Liver (tissue), 9 donors: ENCODE measurements around the gene TOGARAM1. TPM values are rescaled to one million over a fixed set of nuclear protein-coding genes. Genes with fewer than 3 reads are reported as not detected.
"Not testable (repeated sequence)": the region's sequence is repeated elsewhere in the genome, so short reads cannot be mapped to it uniquely, and the experiment has no call there.

Experiments
- DNase-seq: peaks from one replicate; pipeline ENCODE4 v3.0.0-alpha.2; 2017; ENCODE audit warnings: low spot score
- H3K27ac ChIP-seq, 2 donors: one replicate each; pipeline ENCODE4 v1.7.0; 2013; ENCODE audit warnings: inconsistent platforms in 2 of 2, low read length in 2 of 2, control low read depth in 1 of 2, low read depth in 1 of 2, mild to moderate bottlenecking in 1 of 2
- H3K27me3 ChIP-seq, 4 donors: one replicate each; pipeline versions ENCODE4 v1.6.1 to v1.7.0; 2013; ENCODE audit warnings: low read length in 3 of 4, inconsistent platforms in 1 of 4, mild to moderate bottlenecking in 1 of 4, moderate library complexity in 1 of 4; ENCODE audit not compliant: control insufficient read depth in 4 of 4, insufficient read depth in 4 of 4
- H3K36me3 ChIP-seq, 4 donors: one replicate each; pipeline versions ENCODE4 v1.6.1 to v1.7.0; 2013; ENCODE audit warnings: low read length in 3 of 4, mild to moderate bottlenecking in 3 of 4, low read depth in 1 of 4, moderate library complexity in 1 of 4; ENCODE audit not compliant: control insufficient read depth in 4 of 4, insufficient read depth in 3 of 4
- H3K4me1 ChIP-seq, 4 donors: one replicate each; pipeline versions ENCODE4 v1.6.1 to v1.7.0; 2013; ENCODE audit warnings: low read length in 3 of 4, mild to moderate bottlenecking in 3 of 4, moderate library complexity in 1 of 4; ENCODE audit not compliant: control insufficient read depth in 4 of 4, insufficient read depth in 4 of 4
- H3K4me3 ChIP-seq, 3 donors: one replicate each; pipeline versions ENCODE4 v1.6.1 to v1.7.0; 2013; ENCODE audit warnings: low read length in 3 of 3, control low read depth in 1 of 3, low read depth in 1 of 3, mild to moderate bottlenecking in 1 of 3
- H3K9ac ChIP-seq, 2 donors: one replicate each; pipeline ENCODE4 v1.7.0; 2013; ENCODE audit warnings: low read length in 2 of 2, mild to moderate bottlenecking in 2 of 2, moderate library complexity in 2 of 2, control low read depth in 1 of 2, low read depth in 1 of 2
- H3K9me3 ChIP-seq, 4 donors: one replicate each; pipeline versions ENCODE4 v1.6.1 to v1.7.0; 2013; ENCODE audit warnings: low read length in 3 of 4; ENCODE audit not compliant: control insufficient read depth in 4 of 4
- EGR1 ChIP-seq, 2 donors: IDR thresholded peaks; 2 replicates each; pipeline ENCODE4 v1.6.1; 2016 to 2018; ENCODE audit warnings: antibody characterized with exemption in 2 of 2, low read depth in 2 of 2
- FOXA1 ChIP-seq: IDR thresholded peaks from 2 replicates; pipeline ENCODE4 v1.6.1; 2016; ENCODE audit warnings: antibody characterized with exemption
- GABPA ChIP-seq, 2 donors: IDR thresholded peaks in 1 of 2; conservative IDR thresholded peaks in 1 of 2; 2 replicates each; pipeline ENCODE4 v1.6.1; 2016; ENCODE audit warnings: antibody characterized with exemption in 2 of 2, mild to moderate bottlenecking in 1 of 2, moderate library complexity in 1 of 2
- HNF4A ChIP-seq, 2 donors: conservative IDR thresholded peaks; 2 replicates each; pipeline ENCODE4 v1.6.1; 2016; ENCODE audit warnings: antibody characterized with exemption in 2 of 2, mild to moderate bottlenecking in 2 of 2
- JUND ChIP-seq, 2 donors: IDR thresholded peaks; 2 replicates each; pipeline ENCODE4 v1.6.1; 2016; ENCODE audit warnings: antibody characterized with exemption in 2 of 2
- MAX ChIP-seq: IDR thresholded peaks from 2 replicates; pipeline ENCODE4 v1.6.1; 2016; ENCODE audit warnings: antibody characterized with exemption
- RAD21 ChIP-seq, 2 donors: IDR thresholded peaks; 2 replicates each; pipeline ENCODE4 v1.6.1; 2016; ENCODE audit warnings: antibody characterized with exemption in 2 of 2, mild to moderate bottlenecking in 2 of 2
- RXRA ChIP-seq, 2 donors: IDR thresholded peaks; 2 replicates each; pipeline ENCODE4 v1.6.1; 2017 to 2018; ENCODE audit warnings: antibody characterized with exemption in 2 of 2, mild to moderate bottlenecking in 1 of 2
- SP1 ChIP-seq: IDR thresholded peaks from 2 replicates; pipeline ENCODE4 v1.6.1; 2018; ENCODE audit warnings: antibody characterized with exemption, mild to moderate bottlenecking
- TAF1 ChIP-seq: conservative IDR thresholded peaks from 2 replicates; pipeline ENCODE4 v1.6.1; 2016; ENCODE audit warnings: antibody characterized with exemption, mild to moderate bottlenecking
- YY1 ChIP-seq: IDR thresholded peaks from 2 replicates; pipeline ENCODE4 v1.6.1; 2016; ENCODE audit warnings: antibody characterized with exemption, mild to moderate bottlenecking
- WGBS: extraction: QIAGEN DNeasy Blood & Tissue Kit; methylation state at CpG from one replicate; pipeline ENCODE4 v1.1.7; 2013; 5-methylcytosine and 5-hydroxymethylcytosine counted together
- polyA plus RNA-seq, 2 donors: library from polyadenylated mRNA; stranded (reverse) in 1 of 2; unstranded in 1 of 2; fragments of 200-250 nt in 1 of 2; fragments of >200 nt in 1 of 2; fragmentation: Nextera tagmentation in 1 of 2; extraction: Ambion mirVana in 1 of 2; gene quantifications; one replicate each; pipeline versions ENCODE4 v1.2.1 to v1.2.3, GENCODE V29; 2013 to 2015
- total RNA-seq, 2 donors: library from RNA; depleted of rRNA; stranded (reverse); fragments of >200 nt; gene quantifications; one replicate each; pipeline ENCODE4 v1.2.3, GENCODE V29; 2014
- TF ChIP-seq, protein P1 (sequence below): IDR thresholded peaks from 2 replicates; pipeline ENCODE4 v1.6.1; 2016; ENCODE audit warnings: antibody characterized with exemption
- TF ChIP-seq, protein P2 (sequence below): IDR thresholded peaks from 2 replicates; pipeline ENCODE4 v1.6.1; 2016; ENCODE audit warnings: antibody characterized with exemption, mild to moderate bottlenecking
- TF ChIP-seq, protein P3 (sequence below): IDR thresholded peaks from 2 replicates; pipeline ENCODE4 v1.6.1; 2016; ENCODE audit warnings: antibody characterized with exemption
- donor health status: healthy.
- donor health status: healthy.
- donor health status: healthy.
- donor health status: healthy.
- donor health status: healthy.

TOGARAM1 gene
- total and polyA plus RNA-seq, 4 donors: 2.5 to 12.7 (median 7.5) TPM

- TF ChIP-seq, protein P1, sequence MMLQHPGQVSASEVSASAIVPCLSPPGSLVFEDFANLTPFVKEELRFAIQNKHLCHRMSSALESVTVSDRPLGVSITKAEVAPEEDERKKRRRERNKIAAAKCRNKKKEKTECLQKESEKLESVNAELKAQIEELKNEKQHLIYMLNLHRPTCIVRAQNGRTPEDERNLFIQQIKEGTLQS: no peak
- TF ChIP-seq SP1: no peak
- TF ChIP-seq EGR1 (IDR thresholded peaks at IDR 0.05; ENCODE audit: low read depth in 2 of 2): no peak
- TF ChIP-seq, protein P2, sequence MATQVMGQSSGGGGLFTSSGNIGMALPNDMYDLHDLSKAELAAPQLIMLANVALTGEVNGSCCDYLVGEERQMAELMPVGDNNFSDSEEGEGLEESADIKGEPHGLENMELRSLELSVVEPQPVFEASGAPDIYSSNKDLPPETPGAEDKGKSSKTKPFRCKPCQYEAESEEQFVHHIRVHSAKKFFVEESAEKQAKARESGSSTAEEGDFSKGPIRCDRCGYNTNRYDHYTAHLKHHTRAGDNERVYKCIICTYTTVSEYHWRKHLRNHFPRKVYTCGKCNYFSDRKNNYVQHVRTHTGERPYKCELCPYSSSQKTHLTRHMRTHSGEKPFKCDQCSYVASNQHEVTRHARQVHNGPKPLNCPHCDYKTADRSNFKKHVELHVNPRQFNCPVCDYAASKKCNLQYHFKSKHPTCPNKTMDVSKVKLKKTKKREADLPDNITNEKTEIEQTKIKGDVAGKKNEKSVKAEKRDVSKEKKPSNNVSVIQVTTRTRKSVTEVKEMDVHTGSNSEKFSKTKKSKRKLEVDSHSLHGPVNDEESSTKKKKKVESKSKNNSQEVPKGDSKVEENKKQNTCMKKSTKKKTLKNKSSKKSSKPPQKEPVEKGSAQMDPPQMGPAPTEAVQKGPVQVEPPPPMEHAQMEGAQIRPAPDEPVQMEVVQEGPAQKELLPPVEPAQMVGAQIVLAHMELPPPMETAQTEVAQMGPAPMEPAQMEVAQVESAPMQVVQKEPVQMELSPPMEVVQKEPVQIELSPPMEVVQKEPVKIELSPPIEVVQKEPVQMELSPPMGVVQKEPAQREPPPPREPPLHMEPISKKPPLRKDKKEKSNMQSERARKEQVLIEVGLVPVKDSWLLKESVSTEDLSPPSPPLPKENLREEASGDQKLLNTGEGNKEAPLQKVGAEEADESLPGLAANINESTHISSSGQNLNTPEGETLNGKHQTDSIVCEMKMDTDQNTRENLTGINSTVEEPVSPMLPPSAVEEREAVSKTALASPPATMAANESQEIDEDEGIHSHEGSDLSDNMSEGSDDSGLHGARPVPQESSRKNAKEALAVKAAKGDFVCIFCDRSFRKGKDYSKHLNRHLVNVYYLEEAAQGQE: no peak
- no peak for TF ChIP-seq TAF1
- no peak for TF ChIP-seq GABPA (IDR thresholded peaks at IDR 0.05 in 1 of 2, conservative IDR thresholded peaks at IDR 0.05 in 1 of 2)
- no peak for TF ChIP-seq FOXA1
- no peak for TF ChIP-seq HNF4A (conservative IDR thresholded peaks at IDR 0.05)
- TF ChIP-seq YY1: no peak
- TF ChIP-seq RXRA (IDR thresholded peaks at IDR 0.05): no peak
- TF ChIP-seq MAX: no peak
- TF ChIP-seq JUND (IDR thresholded peaks at IDR 0.05): no peak
- TF ChIP-seq RAD21 (IDR thresholded peaks at IDR 0.05): no peak
These were observed 111.4 kb downstream of the TOGARAM1 start for GRCh38 chr14:45073231-45073879.

DNA sequence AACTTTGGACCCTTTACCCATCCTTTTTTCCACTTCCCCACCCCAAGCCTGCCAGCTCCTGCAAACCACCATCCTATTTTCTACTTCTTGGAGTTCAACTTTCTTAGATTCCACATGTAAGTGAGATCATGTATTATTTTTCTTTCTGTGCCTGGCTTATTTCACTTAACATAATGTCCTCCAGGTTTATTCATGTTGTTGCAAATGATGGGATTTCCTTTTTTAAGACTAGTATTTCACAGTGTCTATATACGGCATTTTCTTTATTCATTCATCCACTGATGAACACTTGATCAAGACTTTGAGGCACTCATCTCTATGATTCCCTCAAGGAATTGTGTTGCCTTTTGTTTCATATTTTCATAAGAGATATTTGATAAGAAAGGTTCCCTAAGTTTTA lies 116.3 kb downstream of the TOGARAM1 start:
- no peak for TF ChIP-seq YY1
- TF ChIP-seq TAF1: no peak
- TF ChIP-seq, protein P3, sequence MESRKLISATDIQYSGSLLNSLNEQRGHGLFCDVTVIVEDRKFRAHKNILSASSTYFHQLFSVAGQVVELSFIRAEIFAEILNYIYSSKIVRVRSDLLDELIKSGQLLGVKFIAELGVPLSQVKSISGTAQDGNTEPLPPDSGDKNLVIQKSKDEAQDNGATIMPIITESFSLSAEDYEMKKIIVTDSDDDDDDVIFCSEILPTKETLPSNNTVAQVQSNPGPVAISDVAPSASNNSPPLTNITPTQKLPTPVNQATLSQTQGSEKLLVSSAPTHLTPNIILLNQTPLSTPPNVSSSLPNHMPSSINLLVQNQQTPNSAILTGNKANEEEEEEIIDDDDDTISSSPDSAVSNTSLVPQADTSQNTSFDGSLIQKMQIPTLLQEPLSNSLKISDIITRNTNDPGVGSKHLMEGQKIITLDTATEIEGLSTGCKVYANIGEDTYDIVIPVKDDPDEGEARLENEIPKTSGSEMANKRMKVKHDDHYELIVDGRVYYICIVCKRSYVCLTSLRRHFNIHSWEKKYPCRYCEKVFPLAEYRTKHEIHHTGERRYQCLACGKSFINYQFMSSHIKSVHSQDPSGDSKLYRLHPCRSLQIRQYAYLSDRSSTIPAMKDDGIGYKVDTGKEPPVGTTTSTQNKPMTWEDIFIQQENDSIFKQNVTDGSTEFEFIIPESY: no peak
- TF ChIP-seq, protein P1: no peak
- Histone ChIP-seq H3K27me3 (no peaks in the 10 kb centered on the region), H3K4me3 (no peak overlapping the region), H3K9me3 (no peaks in the 10 kb centered on the region), H3K9ac (no peak overlapping the region), H3K27ac (no peak overlapping the region), H3K36me3 (peaks cover 0 to 2% (median under 1%) of the 10 kb centered on the region in 4 donors), H3K4me1 (peaks cover 0 to 5% (median 2%) of the 10 kb centered on the region in 4 donors)
- DNase-seq: no peak
- 93% methylated on average over 1 of the region's 1 CpG for WGBS

More at GRCh38 chr14:45073231-45073879, 111.4 kb downstream of the TOGARAM1 start:
- Histone ChIP-seq H3K9ac (no peak overlapping the region), H3K4me3 (no peak overlapping the region), H3K9me3 (no peaks in the 10 kb centered on the region), H3K36me3 (peaks cover 0 to 10% (median under 1%) of the 10 kb centered on the region in 4 donors), H3K27ac (no peak overlapping the region), H3K4me1 (no peaks in the 10 kb centered on the region), H3K27me3 (no peaks in the 10 kb centered on the region)
- WGBS: 87% methylated on average over 5 of the region's 5 CpGs
- no peak for DNase-seq

GRCh38 chr14:45080416-45080968 lies 118.5 kb downstream of the TOGARAM1 start:
- not testable (repeated sequence) for H3K4me3 ChIP-seq, H3K9ac ChIP-seq, DNase-seq, H3K27me3 ChIP-seq, H3K36me3 ChIP-seq, H3K27ac ChIP-seq, H3K9me3 ChIP-seq
- H3K4me1 ChIP-seq: peaks cover 0 to 20% (median 12%) of the 10 kb centered on the region in 4 donors
- 98% methylated on average over 40 of the region's 40 CpGs for WGBS

- 95% methylated on average over 3 of the region's 3 CpGs for WGBS
- not testable (repeated sequence) for H3K27me3 ChIP-seq, H3K36me3 ChIP-seq, H3K9me3 ChIP-seq, H3K9ac ChIP-seq, H3K4me3 ChIP-seq, H3K27ac ChIP-seq, DNase-seq
- H3K4me1 ChIP-seq: peaks cover 0 to 25% (median 13%) of the 10 kb centered on the region in 4 donors
These were observed 119.1 kb downstream of the TOGARAM1 start for GRCh38 chr14:45081096-45081495.
